Measurements from ENCODE around the gene URAD.

DNA sequence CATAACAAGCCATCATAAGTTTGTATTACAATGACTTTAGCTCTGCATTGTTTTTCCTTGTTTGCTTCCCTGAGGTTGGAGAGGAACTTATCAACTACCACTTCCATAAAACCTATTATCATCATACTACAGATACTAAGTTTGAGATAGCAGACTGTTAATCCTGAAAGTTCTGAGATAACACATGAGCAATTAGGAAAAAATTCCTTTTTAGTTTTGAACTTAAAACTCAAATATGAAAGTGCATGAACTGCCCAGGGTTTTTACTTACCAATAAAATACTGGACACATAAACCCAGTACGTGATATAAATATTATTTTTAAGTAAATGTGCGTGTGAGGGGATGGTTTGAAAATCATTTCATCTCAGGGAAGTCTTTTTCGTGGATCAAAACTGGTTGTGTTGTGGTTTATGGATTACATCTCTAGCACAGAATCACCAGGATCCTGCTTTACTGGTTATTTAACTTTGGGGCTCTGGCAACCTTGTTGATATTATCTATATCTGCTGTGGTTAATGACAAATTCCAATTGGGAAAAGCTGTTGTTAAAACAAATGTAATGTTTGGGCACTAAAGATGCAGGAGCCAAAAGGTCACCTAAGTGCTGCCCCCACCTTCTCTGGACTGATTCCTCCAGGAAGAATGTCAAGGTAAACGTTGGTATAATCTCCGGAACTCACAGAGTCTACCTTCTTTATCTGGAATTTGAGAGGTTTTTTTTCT, 31.8 kb downstream of the URAD start:
- TF ChIP-seq EZH2 (IDR thresholded peaks at IDR 0.05; ENCODE audit: low read length, unreplicated experiment) (no peak), EZH2phosphoT487 (IDR thresholded peaks at IDR 0.05; ENCODE audit: borderline replicate concordance, low read length) (no peak)
- TF ChIP-seq, protein P1, sequence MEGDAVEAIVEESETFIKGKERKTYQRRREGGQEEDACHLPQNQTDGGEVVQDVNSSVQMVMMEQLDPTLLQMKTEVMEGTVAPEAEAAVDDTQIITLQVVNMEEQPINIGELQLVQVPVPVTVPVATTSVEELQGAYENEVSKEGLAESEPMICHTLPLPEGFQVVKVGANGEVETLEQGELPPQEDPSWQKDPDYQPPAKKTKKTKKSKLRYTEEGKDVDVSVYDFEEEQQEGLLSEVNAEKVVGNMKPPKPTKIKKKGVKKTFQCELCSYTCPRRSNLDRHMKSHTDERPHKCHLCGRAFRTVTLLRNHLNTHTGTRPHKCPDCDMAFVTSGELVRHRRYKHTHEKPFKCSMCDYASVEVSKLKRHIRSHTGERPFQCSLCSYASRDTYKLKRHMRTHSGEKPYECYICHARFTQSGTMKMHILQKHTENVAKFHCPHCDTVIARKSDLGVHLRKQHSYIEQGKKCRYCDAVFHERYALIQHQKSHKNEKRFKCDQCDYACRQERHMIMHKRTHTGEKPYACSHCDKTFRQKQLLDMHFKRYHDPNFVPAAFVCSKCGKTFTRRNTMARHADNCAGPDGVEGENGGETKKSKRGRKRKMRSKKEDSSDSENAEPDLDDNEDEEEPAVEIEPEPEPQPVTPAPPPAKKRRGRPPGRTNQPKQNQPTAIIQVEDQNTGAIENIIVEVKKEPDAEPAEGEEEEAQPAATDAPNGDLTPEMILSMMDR (conservative IDR thresholded peaks at IDR 0.05; ENCODE audit: low read depth, low read length), result no peak

Measured in PC-3 (cell line).